Stimulated activated naive CD8-positive, alpha-beta T cell treated with anti-CD3 and anti-CD28 coated beads, Interleukin-15, Interleukin-2, amounts not matched to agents 100 U/mL and 50 U/mL, for 24 hours (primary cell): ENCODE measurements around the gene ARL17A.
"Not testable (repeated sequence)": the region's sequence is repeated elsewhere in the genome, so short reads cannot be mapped to it uniquely, and the experiment has no call there.

ENCODE experiments used
- ATAC-seq: fragments of 150-1000 bp; cut with Tn5 transposase; one replicate; pipeline ENCODE4 v1.10.0; 2021
- DNase-seq: peaks from one replicate; pipeline ENCODE4 v3.0.0; 2021

Gene ARL17A

GRCh38 chr17:46559155-46559554 is 20.3 kb downstream of the ARL17A start:
- not testable (repeated sequence) for DNase-seq, ATAC-seq

- not testable (repeated sequence) for DNase-seq, ATAC-seq
Observed at GRCh38 chr17:46548607-46549006, 30.9 kb downstream of the ARL17A start.

GRCh38 chr17:46534716-46535115 is 44.8 kb downstream of the ARL17A start:
- ATAC-seq, DNase-seq: not testable (repeated sequence)

- not testable (repeated sequence) for DNase-seq, ATAC-seq
Observed at GRCh38 chr17:46512168-46512567, 67.3 kb downstream of the ARL17A start, which contains the start of gene LRRC37A2. TSS of gene LRRC37A2 (plus strand) at chr17:46512468. CDS start at chr17:46512713, 245 bp downstream.

- not testable (repeated sequence) for ATAC-seq, DNase-seq
Observed at GRCh38 chr17:46505896-46506295, 73.6 kb downstream of the ARL17A start.

GRCh38 chr17:46499437-46500139 is 79.9 kb downstream of the ARL17A start:
- not testable (repeated sequence) for ATAC-seq, DNase-seq

GRCh38 chr17:46492021-46492420 is 87.5 kb downstream of the ARL17A start:
- not testable (repeated sequence) for DNase-seq, ATAC-seq

GRCh38 chr17:46481310-46481709 is 98.2 kb downstream of the ARL17A start:
- ATAC-seq, DNase-seq: not testable (repeated sequence)

- not testable (repeated sequence) for ATAC-seq, DNase-seq
Observed at GRCh38 chr17:46478823-46479222, 100.7 kb downstream of the ARL17A start.

GRCh38 chr17:46475583-46475982 is 103.9 kb downstream of the ARL17A start:
- not testable (repeated sequence) for ATAC-seq, DNase-seq

GRCh38 chr17:46474489-46474888 is 105.0 kb downstream of the ARL17A start:
- not testable (repeated sequence) for ATAC-seq

GRCh38 chr17:46467618-46468017 is 111.9 kb downstream of the ARL17A start:
- not testable (repeated sequence) for DNase-seq, ATAC-seq

More at GRCh38 chr17:46474489-46474888, 105.0 kb downstream of the ARL17A start:
- not testable (repeated sequence) for DNase-seq
